GM19238 (cell line): ENCODE results near the gene DIP2A.

Experiments used
- DNase-seq: peaks from one replicate; pipeline ENCODE4 v3.0.0; 2011; ENCODE audit warnings: low spot score; ENCODE audit not compliant: insufficient read length

The DIP2A gene, protein sequence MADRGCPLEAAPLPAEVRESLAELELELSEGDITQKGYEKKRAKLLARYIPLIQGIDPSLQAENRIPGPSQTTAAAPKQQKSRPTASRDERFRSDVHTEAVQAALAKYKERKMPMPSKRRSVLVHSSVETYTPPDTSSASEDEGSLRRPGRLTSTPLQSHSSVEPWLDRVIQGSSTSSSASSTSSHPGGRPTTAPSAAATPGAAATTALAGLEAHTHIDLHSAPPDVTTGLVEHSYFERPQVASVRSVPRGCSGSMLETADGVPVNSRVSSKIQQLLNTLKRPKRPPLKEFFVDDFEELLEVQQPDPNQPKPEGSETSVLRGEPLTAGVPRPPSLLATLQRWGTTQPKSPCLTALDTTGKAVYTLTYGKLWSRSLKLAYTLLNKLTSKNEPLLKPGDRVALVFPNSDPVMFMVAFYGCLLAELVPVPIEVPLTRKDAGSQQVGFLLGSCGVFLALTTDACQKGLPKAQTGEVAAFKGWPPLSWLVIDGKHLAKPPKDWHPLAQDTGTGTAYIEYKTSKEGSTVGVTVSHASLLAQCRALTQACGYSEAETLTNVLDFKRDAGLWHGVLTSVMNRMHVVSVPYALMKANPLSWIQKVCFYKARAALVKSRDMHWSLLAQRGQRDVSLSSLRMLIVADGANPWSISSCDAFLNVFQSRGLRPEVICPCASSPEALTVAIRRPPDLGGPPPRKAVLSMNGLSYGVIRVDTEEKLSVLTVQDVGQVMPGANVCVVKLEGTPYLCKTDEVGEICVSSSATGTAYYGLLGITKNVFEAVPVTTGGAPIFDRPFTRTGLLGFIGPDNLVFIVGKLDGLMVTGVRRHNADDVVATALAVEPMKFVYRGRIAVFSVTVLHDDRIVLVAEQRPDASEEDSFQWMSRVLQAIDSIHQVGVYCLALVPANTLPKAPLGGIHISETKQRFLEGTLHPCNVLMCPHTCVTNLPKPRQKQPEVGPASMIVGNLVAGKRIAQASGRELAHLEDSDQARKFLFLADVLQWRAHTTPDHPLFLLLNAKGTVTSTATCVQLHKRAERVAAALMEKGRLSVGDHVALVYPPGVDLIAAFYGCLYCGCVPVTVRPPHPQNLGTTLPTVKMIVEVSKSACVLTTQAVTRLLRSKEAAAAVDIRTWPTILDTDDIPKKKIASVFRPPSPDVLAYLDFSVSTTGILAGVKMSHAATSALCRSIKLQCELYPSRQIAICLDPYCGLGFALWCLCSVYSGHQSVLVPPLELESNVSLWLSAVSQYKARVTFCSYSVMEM (N-terminal part only)

DNA sequence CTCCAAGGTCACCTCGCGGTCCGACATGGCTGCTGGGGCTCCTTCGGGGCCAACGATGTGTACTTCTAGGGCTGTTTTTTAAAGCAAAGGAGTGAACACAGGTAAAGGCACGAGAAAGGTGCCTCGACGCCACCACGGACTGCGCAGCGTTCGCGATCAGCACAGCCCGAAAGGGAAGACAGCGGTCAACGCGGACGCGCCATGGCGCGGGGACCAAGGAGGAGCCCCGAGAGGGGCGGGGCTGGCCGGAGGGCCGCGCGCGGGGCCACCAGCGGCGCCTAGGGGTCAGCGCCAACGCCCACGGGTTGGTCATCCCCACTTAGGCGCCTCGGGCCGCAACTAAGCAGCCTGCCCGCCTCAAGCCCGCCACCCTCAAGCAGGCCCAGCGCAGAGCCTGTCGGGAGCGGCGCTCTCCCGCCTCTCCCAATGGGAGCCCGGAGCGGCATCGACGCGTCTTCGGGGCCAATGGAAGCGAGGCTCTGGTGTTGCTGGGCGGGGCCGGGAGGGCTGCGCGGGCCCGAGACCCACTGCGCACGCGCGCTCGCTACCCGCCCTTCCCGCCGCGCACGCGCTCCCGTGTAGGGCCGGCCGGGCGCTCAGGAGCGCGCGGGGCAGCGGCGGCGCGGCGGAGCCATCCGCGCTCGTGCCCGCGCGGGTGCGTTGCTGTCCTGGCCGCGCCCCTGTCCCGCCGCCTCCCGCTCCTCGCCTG, at the start of gene DIP2A:
Gene DIP2A, plus strand, starts transcription at position 577 of the 709 bp plus-strand sequence. CDS start 241 bp downstream, outside the sequence.
- peak; percentile 99 for DNase-seq

DNA sequence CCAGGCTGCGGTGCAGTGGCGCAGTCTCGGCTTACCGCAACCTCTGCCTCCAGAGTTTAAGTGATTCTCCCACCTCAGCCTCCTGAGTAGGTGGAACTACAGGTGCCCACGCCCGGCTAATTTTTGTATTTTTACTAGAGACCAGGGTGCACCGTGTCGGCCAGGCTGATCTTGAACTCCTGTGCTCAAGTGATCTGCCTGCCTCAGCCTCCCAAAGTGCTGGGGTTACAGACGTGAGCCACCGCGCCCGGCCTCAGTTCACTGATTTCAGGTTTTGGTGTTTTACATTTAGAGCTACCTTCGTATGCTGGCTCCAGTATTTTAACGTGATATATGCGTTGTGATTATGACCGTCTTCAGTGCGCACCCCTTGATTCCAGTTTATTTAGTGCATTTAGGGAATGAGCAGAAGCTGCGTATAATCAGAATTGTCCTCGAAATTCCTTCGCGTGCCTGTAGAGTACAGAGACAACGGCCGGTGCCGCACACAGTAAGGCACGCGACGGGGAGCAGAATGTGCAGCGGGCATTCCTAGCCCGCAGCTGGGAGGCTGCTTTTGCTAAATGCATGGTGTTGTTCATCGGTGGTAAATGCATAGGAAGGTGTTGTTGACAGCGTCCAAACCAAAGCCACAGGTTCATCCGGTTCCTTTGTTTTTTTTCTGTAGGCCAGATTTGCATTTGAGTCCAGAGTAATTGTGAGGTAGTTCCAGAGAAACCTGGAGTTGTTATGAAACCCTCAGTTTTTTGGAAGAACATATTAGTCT, 48.9 kb upstream of the DIP2A start:
- no peak for DNase-seq

DNA sequence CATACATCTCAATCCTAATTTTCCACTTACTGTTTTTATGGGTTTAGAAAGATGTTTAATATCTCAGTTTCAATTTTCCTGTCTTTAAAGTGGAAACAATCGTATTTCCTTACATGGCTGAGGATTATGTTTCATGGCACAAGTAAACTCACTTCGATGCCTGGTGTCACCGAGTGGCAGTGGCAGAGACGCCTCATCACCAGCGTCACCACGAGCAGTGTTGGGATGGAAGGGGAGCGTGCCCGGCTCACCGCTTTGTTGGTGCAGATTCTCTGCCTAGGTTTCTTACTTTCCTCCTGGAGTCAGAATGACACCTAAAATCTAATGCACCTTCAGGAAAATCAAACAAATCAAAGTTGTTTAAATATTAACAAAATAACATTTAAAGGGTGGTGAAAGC, 48.2 kb upstream of the DIP2A start:
- DNase-seq = no peak

DNA sequence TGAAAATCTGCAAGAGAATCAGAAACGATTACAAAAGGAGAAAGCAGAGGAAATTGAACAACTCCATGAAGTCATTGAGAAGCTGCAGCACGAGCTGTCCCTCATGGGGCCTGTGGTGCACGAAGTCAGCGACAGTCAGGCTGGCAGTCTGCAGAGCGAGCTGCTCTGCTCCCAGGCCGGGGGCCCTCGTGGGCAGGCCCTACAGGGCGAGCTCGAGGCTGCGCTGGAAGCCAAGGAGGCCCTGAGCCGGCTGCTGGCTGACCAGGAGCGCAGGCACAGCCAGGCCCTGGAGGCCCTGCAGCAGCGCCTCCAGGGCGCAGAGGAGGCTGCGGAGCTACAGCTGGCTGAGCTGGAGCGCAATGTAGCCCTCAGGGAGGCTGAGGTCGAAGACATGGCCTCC, 47.5 kb upstream of the DIP2A start:
- DNase-seq = no peak

DNA sequence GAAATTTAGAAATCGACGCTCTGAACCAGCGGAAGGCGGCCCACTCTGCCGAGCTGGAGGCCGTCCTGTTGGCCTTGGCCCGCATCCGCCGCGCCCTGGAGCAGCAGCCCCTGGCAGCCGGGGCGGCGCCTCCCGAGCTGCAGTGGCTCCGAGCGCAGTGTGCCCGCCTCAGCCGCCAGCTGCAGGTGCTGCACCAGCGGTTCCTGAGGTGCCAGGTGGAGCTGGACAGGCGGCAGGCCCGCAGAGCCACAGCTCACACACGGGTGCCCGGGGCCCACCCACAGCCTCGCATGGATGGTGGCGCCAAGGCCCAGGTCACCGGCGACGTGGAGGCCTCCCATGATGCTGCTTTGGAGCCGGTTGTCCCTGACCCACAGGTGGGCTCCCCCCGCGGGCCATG, 47.0 kb upstream of the DIP2A start:
- DNase-seq = no peak

DNA sequence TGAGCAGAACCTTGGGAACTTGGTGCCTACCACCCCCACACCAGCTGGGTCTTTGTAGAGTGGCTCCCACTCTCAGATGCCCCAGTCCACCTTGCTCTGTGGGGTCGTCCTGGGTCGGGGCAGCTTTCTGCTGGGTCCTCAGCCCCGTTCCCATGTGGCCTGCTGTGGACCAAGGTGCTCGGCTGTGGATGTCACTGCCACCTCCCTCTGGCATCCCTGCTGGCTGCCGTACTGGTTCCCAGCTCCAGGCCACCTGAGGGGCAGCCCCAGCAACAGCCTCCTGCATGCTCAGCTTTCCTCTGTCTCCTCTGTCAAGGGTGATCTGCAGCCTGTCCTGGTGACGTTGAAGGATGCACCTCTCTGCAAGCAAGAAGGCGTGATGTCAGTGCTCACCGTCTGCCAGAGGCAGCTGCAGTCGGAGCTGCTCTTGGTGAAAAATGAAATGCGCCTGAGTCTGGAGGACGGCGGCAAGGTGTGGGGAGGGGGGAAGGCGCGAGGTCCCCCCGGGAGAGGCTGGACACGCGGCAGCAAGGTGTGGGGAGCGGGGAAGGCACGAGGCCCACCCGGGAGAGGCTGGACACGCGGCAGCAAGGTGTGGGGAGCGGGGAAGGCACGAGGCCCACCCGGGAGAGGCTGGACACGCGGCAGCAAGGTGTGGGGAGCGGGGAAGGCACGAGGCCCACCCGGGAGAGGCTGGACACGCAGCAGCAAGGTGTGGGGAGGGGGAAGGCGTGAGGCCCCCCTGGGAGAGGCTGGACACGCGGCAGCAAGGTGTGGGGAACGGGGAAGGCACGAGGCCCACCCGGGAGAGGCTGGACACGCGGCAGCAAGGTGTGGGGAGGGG, 45.9 kb upstream of the DIP2A start:
- DNase-seq = no peak

DNA sequence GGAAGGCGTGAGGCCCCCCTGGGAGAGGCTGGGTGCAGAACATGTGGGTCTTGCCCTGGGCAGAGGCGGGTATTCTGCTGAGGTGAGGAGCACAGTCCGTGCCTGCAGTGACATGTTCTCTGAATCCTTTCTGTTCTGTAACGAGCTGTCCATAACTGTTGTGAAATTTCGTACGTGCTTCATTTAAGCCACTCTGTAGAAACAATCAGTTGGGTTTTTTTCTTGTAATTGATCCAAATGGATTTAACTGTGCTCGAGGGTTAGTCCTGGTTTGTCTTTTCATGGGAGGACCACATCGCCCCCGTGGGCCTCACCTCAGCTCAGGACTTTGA, 45.4 kb upstream of the DIP2A start:
- no peak for DNase-seq

DNA sequence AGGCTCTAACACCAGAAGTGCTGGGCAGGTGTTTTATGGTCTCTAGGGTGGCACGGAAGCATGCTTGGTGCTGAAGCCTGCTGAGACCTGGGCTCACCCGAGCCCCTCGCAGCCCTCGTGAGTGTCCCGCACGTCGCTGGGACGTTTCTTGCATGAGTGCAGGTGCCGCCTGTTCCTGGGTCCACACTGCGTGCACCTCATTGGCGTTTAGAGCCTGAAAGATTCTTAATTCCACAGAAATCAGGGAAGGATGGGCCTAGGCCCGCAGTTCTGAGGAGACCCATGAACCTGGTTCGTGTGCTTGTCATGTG, 43.8 kb upstream of the DIP2A start:
- DNase-seq = no peak

DNA sequence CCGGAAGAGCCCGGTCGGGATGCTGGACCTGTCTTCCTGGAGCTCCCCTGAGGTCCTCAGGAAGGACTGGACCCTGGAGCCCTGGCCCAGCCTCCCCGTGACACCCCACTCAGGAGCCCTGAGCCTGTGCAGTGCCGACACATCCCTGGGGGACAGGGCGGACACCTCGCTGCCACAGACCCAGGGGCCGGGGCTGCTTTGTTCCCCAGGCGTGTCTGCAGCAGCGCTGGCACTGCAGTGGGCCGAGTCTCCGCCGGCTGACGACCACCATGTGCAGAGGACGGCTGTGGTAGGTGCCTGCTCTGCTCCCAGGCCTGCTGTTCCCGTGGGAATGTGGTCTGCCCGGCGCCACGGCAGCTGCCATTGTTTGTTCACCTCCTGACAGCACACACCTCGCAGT, 42.1 kb upstream of the DIP2A start:
- no peak for DNase-seq

DNA sequence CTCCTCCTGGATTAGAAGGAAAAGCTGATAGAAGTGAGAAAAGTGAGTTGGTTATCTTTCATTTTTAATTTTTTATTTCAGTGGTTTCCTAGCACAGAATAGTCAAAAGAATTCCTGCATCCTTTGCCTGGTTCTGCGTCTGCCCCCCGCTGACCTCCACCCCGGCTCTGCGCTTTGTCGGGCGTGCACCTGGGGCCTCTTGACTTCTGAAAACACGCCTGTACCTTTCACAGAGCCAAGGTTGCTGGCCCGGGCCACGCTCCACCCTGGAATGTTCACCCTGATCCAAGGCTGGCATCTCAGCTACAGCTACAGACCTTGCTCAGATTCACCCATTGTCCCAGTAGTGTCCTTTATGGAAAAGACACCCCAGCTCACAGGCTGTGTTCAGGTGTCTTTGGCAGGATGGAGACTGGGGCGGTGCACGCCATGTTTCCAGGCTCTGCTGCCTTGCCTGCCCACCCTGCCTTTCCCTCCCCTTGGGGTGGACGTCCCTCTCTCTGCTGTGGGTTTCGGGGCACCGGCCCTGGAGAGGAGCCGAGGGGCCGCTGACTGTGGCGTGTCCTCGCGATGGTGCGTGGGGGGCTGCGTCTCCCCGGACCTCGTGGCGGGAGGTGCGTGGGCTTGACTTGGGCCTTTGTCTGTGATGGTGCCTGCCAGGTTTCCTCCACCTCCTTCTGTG, 40.3 kb upstream of the DIP2A start:
- no peak for DNase-seq

DNA sequence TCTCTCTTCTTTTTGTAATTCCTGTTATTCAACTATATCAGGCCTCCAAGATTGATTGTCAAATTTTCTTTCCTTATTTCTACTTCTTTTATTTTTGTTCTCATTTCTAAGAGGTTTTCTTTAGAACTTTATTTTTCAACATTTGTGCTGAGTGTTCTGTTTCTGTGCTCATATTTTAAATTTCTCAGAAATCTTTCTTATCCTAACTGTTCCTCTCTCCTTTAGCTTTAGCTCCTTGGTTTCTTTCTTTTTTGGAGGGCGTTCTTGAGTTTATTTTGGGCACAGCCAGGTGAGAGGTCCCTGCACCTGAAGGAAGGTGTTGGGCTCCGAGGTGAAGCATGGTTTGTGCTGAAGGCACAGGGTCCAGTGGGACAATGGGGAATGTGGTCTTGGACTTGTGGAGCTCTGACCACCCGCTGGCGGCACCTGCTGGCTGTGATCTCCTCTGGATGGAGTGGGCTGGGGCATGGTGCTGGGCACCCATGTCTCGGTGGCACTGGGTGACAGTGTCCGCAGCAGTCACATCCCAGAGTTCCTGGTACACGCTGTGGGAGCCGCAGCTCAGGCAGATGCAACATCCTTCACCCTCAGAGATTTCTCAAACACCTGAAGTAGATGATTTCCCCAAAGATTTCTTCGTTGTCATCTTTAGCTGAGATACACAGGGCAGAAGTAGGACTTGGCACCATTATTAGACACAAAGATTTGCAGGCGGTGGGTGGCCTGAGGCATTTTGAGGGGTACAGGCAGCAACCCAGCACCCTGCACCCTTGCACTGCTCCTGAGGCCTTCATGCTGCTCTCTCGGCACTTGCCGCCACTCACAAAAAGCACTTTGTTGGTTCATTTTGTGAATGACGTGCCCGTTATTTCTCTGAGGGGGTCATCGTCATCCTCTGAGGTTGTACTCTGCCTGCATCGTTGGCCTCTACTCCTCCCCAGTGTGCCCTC, 38.2 kb upstream of the DIP2A start:
- no peak for DNase-seq

DNA sequence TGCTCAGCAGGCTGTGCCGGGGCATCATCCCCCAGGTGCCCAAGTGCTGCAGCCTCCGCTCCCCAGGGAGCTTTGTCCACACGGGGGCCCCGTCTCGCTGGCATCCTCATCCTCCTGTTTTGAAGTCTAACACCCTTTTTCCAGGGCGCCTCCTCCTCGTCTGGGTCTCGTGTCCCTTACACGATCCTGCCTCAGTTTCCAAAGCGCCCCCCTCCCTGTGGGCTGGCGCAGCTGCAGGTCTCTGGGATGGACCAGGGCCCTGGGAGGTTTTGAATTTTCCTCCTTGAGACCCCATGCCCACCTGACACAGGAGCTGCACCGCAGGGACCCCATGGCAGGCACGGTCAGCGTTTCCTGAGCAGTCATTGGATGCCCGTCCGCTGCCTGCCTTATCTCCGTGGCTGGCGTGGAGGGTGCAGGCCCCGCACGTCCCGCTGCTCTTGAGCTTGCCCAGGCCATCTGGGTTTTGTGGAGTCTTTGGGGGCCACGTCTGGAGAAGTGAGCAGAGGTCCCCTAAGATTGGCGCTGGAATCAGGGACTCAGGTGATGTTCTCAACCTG, 37.4 kb upstream of the DIP2A start:
- no peak for DNase-seq

DNA sequence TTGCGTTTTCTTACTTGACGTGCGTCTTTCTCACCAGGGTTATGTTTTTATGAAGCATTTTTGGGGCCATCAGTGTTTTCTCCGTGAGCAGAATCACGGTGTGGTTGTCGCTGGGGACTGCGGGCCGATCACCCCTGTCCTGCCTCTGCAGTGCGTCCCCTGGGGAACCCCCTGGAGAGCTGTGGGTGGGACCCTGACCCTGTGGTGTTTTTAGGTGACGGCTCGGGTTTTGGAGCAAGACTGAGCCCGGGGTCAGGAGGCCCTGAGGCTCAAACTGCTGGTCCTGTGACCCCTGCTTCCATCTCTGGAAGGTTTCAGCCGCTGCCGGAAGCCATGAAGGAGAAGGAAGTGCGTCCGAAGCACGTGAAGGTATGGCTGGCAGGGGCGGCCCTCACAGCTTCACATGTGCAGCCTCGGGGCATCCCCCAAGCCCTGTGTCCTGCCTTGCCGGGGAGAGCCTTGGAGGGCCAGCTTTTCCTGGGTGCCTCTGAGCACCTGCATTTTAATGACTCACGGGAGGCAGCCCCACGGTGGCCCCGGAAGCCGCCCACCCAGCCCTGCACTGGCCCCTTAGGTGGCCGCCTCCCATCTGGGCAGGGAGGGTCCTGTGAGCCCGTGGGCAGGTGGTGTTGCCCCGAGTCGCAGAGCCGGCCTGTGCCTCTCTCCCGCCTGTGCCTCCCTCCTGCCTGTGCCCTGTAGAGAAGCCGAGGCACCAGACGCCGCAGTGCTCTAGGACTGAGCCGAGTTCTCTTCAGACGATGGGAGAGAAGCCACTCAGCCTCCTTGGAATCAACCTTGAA, 36.7 kb upstream of the DIP2A start:
- no peak for DNase-seq

DNA sequence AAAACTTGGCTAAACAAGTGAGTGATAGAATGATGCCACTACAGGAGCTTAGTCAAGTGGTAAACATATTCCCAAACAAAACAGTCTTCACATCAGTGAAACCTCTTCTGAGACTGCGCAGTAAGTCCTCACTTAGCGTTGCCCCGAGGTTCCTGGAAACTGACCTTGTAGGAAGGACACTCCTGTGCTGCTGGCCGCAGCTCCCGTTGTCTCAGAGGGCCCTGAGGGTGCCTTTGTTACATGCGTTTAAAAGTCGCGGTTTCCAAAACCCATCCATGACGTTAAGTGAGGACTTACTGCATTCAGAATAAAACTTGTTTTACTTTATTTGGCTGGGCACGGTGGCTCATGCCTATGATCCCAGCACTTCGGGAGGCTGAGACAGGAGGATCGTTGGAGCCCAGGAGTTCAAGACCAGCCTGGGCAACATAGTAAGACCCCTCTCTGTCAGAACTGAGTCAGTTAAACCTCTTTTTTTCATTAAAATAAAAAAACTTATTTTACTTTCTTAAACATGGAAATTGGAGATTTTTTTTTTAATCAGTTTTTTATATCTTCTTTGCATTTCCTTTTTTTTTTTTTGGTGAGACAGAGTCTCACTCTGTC, 36.0 kb upstream of the DIP2A start:
- no peak for DNase-seq

DNA sequence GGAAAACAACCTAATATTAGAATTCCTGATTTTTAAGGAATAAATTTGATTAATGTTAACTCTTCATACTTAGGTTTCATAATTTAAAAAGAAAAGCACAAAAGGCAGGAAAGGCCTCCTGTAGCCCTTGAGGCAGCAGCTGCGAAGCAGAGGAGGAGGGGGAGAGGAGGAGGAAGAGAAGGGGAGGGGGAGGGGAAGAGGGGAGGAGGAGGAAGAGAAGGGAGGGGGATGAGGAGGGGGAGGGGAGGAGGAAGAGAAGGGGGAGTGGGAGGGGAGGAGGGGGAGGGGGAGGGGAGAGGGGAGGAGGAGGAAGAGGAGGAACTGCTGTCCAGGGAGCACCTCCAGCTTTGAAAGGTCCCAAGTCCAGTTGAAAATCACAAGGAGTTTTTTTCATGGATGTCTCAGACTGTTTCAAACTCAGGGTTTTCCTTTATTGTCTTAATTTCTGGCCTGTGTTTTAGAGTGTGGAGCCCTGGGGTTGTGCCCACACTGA, 35.1 kb upstream of the DIP2A start:
- no peak for DNase-seq

DNA sequence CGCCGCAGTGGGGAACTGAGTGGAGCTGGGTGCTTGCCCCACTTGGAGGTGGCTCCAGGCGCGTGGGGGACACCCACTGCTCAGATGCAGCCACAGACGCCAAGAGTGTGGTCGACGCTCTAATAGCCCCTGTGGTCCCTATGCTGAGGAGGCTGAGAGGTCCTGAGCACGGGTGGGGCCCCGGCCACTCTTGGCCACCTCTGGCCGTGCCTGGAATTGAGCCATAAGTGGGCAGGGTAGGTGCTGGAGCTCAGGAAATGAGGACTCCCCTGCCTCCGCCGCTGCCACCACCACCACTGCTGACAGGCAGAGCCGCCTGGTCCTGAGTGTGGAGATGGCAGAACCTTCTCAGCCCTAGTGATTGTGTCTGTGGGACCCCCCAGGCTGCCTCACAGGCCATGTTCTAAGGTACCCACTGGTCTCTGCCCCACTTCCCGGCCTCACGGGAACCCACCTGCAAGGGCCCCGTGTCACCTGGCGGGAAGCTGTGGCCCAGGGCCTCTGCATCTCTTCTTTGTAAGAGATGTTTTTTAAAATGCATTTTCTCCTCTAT, 34.6 kb upstream of the DIP2A start:
- no peak for DNase-seq
